HEK293T (cell line): ENCODE results near the gene ZFP42.

Experiments used
- ARNT ChIP-seq: fragments of 450-650 bp; IDR thresholded peaks from 2 replicates; pipeline ENCODE4 v1.6.1; 2017; ENCODE audit warnings: mild to moderate bottlenecking
- BHLHE40 ChIP-seq: fragments of 450-650 bp; IDR thresholded peaks from 2 replicates; pipeline ENCODE4 v1.6.1; 2016; ENCODE audit warnings: mild to moderate bottlenecking, moderate library complexity, borderline replicate concordance
- CTBP1 ChIP-seq: fragments of 450-650 bp; IDR thresholded peaks from 2 replicates; pipeline ENCODE4 v1.6.1; 2016; ENCODE audit warnings: borderline replicate concordance
- ELF4 ChIP-seq: fragments of 450-650 bp; IDR thresholded peaks from 2 replicates; pipeline ENCODE4 v1.6.1; 2017; ENCODE audit warnings: antibody characterized with exemption
- FOXA1 ChIP-seq: fragments of 450-650 bp; IDR thresholded peaks from 2 replicates; pipeline ENCODE4 v1.6.1; 2016; ENCODE audit warnings: mild to moderate bottlenecking
- FOXK2 ChIP-seq: fragments of 450-650 bp; IDR thresholded peaks from 2 replicates; pipeline ENCODE4 v1.6.1; 2016; ENCODE audit warnings: mild to moderate bottlenecking
- FOXM1 ChIP-seq: fragments of 450-650 bp; IDR thresholded peaks from 2 replicates; pipeline ENCODE4 v1.6.1; 2017; ENCODE audit warnings: mild to moderate bottlenecking, borderline replicate concordance
- SP1 ChIP-seq: fragments of 450-650 bp; IDR thresholded peaks from 2 replicates; pipeline ENCODE4 v1.6.1; 2017
- SUZ12 ChIP-seq: fragments of 450-650 bp; IDR thresholded peaks from 2 replicates; pipeline ENCODE4 v1.6.1; 2016; ENCODE audit warnings: mild to moderate bottlenecking
- TARDBP ChIP-seq: fragments of 450-650 bp; IDR thresholded peaks from 2 replicates; pipeline ENCODE4 v1.6.1; 2016
- ZNF384 ChIP-seq: fragments of 450-650 bp; IDR thresholded peaks from 2 replicates; pipeline ENCODE4 v1.6.1; 2016

DNA sequence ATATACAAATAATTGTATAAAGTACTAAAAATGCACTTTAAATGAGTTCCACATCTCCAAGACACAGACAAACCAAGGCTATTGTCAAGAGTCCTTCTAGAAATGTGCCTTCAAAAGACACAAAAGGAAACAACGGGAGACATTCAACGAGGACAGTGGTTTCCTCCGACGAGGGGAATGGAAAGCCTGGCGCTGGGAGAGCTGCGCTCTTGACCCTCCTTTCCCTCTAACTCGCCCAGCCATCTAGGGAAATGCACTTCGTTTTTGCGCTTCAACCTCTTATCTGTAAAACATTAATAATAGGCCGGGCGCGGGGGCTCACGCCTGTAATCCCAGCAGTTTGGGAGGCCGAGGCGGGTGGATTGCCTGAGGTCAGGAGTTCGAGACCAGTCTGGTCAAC is 37.0 kb downstream of the ZFP42 start:
- TF ChIP-seq BHLHE40 (no peak), FOXK2 (no peak), FOXM1 (no peak), ARNT (no peak), SP1 (no peak), CTBP1 (no peak), SUZ12 (no peak), ELF4 (no peak), ZNF384 (no peak), FOXA1 (no peak), TARDBP (no peak)
